HG02981 (cell line): ENCODE measurements around the gene CHRDL2.

Experiments used
- ATAC-seq: cut with Tn5 transposase; IDR thresholded peaks from one replicate; pipeline ENCODE4 v1.9.1; 2021; ENCODE audit warnings: mild to moderate bottlenecking, moderate library complexity; ENCODE audit not compliant: unreplicated experiment

Gene CHRDL2

DNA sequence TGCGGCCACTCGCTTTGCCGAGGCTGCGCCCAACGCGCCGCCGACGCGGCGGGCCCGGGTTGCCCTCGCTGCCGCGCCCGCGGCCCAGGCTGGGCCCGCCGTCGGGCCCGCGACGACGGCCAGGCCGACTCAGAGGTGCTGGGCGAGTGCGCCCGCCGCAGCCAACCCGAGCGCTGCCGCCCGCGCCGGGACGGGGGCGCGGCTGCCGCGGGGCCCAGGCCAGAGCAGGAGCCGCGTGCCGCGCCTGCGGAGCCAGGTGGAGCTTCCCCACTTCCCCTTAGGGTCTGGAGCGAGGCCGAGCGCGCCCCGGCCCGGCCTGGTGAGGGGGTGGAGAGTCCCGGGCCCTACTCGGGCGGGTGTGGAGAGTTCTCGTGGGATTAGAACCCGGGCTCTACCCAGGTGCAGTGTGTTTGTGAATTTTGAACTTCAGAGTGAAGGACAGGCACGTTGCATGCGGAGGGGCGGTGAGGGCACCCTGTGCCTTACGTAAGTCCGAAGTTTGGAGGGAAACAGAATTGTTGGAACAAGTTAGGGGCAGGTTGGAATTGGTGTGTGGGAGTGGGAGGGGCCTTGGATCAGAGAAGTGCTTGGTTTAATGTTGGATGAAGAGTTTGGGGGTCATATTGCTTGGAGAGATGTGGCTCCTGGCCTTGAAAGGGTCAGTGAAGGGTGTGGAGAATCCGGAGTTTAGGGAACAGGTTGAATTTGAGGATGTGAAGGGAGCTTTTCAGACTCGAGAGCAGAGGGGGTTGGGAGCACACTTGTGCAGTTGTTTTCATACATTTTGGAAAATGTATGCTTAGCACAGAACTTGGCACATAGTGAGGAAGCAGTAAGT lies 18.1 kb upstream of the CHRDL2 start:
- ATAC-seq, result peak; percentile 48

- ATAC-seq, result peak; percentile 96
Observed at GRCh38 chr11:74748211-74749126, 17.2 kb upstream of the CHRDL2 start, which contains the start of gene RNF169. Gene RNF169, plus strand, starts transcription at chr11:74748849. Its CDS starts 32 bp downstream, at chr11:74748881.

GRCh38 chr11:74746868-74747267 lies 15.6 kb upstream of the CHRDL2 start:
- ATAC-seq, result no peak

- no peak for ATAC-seq
Observed at GRCh38 chr11:74744277-74744676, 13.1 kb upstream of the CHRDL2 start.

GRCh38 chr11:74743640-74744039 lies 12.4 kb upstream of the CHRDL2 start:
- ATAC-seq, result no peak

DNA sequence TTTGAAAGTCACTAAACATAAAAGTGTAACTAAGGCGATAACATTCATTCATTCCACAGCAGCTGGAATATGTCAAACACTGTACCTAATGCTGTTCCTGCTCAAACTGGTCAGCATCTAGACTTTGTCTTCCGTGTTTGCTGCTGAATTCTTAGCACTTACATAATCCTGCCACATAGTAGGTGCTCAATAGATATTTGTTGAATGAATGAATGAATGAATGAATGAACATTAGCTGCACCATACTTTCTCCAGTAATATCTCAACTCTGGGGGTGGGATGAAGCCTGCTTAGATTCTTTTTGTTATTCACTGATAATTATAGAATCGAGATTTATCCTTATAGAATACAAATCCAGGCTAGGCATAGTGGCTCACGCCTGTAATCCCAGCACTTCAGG lies 10.8 kb upstream of the CHRDL2 start:
- no peak for ATAC-seq

- ATAC-seq, result no peak
Observed at GRCh38 chr11:74739546-74740270, 8.5 kb upstream of the CHRDL2 start.

DNA sequence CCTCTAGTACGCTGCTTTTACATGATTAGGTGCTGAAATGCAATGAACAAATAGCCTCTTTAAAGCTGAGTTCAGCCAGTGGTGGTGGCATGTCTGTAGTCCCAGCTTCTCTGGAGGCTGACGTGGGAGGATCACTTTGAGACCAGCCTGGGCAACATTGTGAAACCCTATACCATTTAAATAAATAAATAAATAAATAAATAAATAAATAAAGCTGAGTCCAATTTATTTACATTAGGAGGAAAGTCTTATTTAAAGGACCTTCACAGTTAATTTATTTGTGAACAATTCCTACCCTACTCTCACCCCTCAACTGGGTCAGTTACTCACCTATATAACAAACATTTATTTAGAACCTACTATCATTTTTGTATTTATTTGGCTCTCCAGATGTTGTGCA lies 4.8 kb upstream of the CHRDL2 start:
- ATAC-seq, result no peak

GRCh38 chr11:74735365-74735928 lies 4.2 kb upstream of the CHRDL2 start:
- ATAC-seq, result no peak

DNA sequence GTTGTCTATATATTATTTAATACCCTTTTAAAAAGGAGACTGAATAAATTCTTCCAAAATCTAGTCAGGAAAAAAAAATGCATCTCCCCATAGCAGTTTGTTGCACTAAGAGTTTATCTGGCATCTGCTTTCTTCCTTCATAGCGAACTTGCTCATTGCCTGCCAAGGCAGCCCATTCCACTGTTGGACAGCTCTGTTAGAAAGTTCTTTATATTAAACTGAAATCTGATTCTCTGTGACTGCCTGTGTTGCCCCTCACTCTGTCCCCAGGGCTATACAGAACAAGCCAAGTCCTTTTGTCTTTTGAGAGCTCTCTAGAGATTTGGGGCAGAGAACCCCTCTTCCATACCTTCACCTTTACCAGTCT lies 3.3 kb upstream of the CHRDL2 start:
- ATAC-seq, result no peak

- ATAC-seq, result no peak
Observed at GRCh38 chr11:74730571-74731260, 510 bp downstream of the CHRDL2 start.

- no peak for ATAC-seq
Observed at GRCh38 chr11:74729397-74729796, 1.8 kb downstream of the CHRDL2 start.

DNA sequence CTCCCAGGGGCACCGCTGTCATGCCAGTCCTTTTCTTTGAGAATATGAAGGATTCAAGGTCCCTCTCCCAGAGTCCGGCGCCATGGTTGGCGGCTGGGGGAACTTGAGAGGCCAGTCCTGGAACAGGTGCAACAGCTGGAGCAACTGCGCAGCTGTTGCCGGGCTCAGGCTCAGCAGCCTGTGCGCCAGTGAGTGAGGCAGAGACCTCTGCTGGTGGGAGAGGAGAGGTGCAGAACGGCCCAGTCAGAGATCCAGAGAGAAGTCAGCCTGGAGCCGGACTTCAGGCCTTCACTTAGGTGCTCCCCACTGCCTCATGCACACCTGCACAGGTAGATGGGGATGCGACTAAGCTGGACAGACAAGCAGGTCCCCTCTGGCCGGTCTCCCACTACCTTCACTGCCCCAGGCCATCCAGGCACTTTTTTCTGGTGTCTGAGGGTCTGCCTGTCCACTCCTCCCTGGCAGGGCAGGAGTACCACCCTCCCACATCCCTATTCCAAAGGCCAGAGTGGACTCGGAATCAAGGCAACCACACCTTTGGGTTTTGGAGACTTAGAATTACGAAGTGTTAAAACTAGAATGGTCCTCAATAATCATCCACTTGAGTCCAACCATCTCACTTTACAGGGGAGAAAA lies 4.6 kb downstream of the CHRDL2 start:
- peak; percentile 90 for ATAC-seq

GRCh38 chr11:74725701-74726100 lies 5.5 kb downstream of the CHRDL2 start:
- ATAC-seq, result no peak

DNA sequence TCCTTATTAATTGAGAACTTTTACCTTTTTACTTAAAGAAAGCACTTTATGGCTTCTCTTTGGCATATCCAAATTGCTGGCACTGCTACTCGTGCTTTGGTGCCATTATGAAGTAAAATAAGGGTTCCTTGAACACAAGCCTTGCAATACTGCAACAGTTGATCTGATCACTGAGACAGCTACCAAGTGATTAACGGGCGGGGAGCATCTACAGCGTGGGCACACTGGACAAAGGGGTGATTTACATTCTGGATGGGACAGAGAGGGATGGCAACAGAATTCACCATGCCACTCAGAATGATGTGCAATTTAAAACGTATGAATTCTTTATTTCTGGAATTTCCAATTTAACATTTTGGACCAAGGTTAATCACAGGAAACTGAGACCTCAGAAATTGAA lies 7.7 kb downstream of the CHRDL2 start:
- no peak for ATAC-seq

GRCh38 chr11:74721479-74721835 lies 9.8 kb downstream of the CHRDL2 start:
- no peak for ATAC-seq

DNA sequence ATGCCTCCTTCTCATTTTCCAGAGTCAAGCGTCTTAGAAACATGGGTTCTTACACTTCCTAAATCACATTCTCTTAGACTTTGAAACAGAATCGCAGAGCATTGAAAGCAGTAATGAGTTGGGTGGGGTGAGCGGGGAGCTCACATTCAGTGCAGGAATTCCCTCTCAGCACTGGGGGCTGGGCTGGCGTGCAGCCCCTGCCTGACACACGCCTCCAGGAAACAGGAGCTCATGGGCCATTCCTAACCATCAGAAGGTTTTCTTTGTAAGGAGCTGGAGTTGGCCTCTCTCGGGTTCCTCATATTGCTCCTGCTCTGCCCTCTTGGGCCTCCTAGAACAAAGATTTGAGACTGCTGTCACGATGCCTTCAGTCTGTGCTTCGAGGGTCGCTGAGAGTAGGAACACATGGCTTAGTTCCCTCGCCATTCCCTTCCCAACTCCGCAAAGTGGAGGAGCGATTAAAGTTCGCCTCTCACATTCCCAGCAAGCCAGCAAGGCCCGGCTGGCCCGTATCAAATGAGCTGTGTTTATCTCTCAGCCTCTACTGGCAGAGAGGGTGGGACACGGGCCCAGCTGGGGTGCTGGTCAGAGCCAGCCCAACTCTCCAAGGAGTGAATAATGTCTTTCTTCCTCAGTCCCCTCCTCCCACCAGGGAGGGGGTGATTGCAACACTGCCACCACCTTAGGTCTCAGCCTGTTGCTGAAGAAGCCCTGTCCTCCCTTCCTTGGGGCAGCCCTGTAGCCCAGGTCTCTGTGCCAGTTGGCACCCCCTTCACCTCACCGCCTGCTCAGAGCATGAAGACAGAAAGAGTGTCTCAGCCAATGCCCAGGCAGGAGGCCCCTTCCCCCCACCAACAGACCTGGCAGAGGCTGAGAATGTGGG lies 10.4 kb downstream of the CHRDL2 start:
- ATAC-seq, result no peak

DNA sequence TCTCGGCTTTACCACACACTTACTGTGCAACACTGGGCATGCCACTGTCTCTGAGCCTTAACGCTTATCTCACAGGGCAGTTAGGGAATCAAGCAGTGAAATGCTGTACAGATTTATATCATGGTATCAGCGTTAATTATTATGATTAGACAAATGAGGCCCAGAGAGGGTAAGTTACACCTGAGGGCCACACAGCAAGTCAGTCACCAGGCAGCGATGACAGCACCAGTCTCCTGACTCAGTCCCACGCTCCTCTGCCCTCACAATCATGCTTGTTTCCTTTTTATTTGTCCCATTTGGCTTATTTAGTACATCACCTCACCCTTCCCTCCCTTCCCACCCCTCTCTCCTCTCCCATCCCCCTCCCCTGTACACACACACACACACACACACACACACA lies 12.2 kb downstream of the CHRDL2 start:
- ATAC-seq, result no peak
